ENCODE measurements around the gene HARS1.
A peak's percentile ranks its signal among the peaks of the same experiment; 100 is the strongest.
"Not testable (repeated sequence)": the region's sequence is repeated elsewhere in the genome, so short reads cannot be mapped to it uniquely, and the experiment has no call there.

Gene HARS1

DNA sequence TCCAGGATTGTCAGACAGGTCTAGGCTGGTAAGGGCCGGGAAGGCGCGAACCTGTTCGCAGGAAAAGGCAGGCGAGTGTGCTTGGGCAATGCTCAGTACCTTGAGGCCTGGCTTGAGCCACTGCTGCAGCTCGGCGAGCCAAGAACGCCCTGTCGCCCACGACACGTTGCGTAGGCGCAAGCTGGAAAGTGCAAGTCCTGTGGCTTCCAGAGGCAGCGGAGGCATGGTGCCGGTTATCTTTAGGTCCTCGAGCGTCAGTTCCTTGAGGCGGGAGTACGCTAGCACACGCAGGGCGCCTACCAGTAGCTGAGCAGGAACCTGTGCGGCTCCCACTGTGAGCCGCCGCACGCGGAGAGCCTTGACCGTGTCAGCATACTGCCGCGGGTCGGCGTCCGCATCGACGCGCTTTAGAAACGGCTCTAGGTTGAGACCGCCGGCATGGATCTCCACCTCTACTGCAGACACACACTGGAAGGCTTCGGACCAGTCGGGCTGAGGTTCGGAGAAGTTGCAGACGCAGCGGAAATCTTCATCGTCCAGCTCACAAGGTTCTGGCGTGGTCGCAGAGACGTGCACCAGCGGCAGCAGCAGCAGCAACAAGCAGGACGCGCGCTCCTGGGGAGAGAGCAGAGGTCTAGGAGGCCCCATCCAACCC is 58.7 kb downstream of the HARS1 start:
- peak; percentile 42 for DNase-seq

- no peak for DNase-seq
These were observed 59.3 kb downstream of the HARS1 start for GRCh38 chr5:140631831-140632365.

GRCh38 chr5:140631036-140631417 is 60.1 kb downstream of the HARS1 start:
- no peak for DNase-seq

DNA sequence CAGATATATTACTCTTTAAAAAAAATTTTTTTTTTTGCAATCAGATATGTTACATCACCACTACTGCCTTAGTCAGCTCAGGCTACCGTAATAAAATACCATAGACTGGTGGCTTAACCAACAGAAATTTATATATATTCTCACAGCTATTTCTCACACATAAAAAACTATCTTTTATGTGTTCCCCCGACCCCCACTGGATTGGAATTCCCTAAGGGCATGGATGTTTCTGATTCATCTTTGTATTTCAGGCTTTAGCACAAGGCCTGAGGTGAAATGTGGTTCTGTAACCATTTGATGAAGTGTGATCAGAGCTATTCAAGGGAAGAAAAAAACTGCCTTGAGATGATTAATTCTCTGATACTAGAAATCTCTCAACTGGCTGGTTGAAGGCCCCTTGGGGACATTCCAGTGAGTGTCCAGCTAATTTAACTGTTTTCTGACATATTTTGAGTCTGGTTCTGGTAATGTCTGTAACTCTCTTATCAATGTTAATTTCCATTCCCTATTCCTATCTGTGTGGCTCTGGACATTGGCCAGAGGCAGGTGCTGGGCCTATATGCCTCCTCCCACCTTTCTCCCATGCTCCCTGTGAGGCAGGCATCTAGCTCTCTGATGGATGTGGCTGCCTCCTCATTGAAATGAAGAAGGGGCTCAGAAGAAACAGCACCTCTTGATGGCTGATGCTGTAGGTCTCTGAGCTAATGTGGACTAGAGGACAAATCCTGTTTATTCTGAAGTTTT is 60.7 kb downstream of the HARS1 start:
- DNase-seq = no peak

DNA sequence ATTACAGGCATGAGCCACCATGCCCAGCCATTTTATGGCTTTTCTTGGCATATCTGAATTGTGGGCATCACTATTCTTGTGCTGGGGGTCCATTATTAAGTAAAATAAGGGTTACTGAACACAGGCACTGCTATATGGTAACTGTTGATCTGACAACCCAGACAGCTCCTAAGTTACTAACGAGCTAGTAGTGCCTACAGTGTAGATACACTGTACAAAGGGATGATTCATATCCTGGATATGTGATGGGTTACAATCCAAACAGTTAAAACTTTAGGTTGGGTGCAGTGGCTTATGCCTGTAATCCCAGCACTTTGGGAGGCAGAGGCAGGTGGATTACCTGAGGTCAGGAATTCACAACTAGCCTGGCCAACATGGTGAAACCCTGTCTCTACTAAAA is 62.5 kb downstream of the HARS1 start:
- DNase-seq = no peak

DNA sequence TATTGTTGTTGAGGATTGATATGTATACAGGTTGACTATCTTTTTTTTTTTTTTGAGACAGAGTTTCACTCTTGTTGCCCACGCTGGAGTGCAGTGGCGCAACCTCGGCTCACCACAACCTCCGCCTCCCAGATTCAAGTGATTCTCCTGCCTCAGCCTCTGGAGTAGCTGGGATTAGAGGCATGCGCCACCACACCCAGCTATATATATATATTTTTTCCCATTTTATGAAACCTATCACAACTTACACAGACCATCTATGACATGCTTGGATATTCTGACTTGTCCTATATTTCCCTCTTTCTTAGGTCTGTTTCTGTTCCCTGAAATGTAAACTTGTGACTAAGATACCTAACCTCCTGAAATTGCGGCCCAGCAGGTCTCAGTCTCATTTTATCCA is 63.2 kb downstream of the HARS1 start:
- DNase-seq = no peak

DNA sequence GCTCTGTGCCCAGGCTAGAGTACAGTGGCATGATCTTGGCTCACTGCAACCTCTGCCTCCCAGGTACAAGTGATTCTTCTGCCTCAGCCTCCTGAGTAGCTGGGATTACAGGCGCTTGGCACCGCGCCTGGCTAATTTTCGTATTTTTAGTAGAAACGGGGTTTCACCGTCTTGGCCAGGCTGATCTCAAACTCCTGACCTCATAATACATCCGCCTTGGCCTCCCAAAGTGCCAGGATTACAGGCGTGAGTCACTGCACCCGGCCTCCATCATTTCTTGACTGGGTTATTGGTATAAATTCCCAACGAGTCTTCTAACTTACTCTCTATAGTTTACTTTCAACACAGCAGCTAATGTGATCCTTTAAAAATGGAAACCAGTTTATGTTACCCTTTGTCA is 66.3 kb downstream of the HARS1 start:
- not testable (repeated sequence) for DNase-seq
